ENCODE results near the gene TLR5.

DNA sequence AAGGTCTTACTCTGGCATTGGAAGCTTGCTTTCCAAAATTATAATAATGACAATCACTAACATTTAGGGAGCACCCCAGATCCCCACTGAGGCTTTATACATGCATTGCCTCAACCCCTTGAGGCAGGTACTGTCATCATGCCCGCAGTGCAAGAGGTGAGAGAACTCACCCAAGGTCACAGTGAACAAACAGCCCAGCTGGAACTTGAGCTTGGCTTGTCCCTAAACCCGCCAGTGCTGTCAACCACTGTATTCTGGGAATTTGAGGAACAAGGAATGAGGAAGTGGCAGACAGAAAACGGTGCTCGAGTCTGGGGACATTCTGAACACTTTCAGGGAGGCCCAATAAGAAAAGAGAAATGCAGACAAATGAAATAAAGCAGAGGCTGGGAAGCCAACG is 34.6 kb upstream of the TLR5 start:
- TF ChIP-seq, protein P1, sequence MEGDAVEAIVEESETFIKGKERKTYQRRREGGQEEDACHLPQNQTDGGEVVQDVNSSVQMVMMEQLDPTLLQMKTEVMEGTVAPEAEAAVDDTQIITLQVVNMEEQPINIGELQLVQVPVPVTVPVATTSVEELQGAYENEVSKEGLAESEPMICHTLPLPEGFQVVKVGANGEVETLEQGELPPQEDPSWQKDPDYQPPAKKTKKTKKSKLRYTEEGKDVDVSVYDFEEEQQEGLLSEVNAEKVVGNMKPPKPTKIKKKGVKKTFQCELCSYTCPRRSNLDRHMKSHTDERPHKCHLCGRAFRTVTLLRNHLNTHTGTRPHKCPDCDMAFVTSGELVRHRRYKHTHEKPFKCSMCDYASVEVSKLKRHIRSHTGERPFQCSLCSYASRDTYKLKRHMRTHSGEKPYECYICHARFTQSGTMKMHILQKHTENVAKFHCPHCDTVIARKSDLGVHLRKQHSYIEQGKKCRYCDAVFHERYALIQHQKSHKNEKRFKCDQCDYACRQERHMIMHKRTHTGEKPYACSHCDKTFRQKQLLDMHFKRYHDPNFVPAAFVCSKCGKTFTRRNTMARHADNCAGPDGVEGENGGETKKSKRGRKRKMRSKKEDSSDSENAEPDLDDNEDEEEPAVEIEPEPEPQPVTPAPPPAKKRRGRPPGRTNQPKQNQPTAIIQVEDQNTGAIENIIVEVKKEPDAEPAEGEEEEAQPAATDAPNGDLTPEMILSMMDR (conservative IDR thresholded peaks at IDR 0.05 in 1 of 2, IDR thresholded peaks at IDR 0.05 in 1 of 2; ENCODE audit: low read depth in 1 of 2, low read length in 2 of 2): no peak
- TF ChIP-seq EZH2 (IDR thresholded peaks at IDR 0.05; ENCODE audit: low read length, missing control alignments): no peak
